Measurements from ENCODE around the gene GAS2.

- TF ChIP-seq BHLHE40 (IDR thresholded peaks at IDR 0.05; ENCODE audit: low read depth, low read length) (no peak), POLR2A (IDR thresholded peaks at IDR 0.05; ENCODE audit: low read depth, low read length) (no peak), CTCF (conservative IDR thresholded peaks at IDR 0.05; ENCODE audit: low read depth, low read length) (no peak), CEBPB (IDR thresholded peaks at IDR 0.05; ENCODE audit: low read depth, low read length) (no peak), RAD21 (IDR thresholded peaks at IDR 0.05; ENCODE audit: low read length) (no peak), FOS (IDR thresholded peaks at IDR 0.05; ENCODE audit: low read depth, low read length) (no peak), RCOR1 (IDR thresholded peaks at IDR 0.05; ENCODE audit: insufficient replicate concordance, low read length) (no peak)
Observed at GRCh38 chr11:22830082-22830414, 163.6 kb downstream of the GAS2 start.

Data from IMR-90 (cell line).